Thoracic aorta (tissue), 2 donors: ENCODE data around the gene PHF12. TPM values are rescaled to one million over a fixed set of nuclear protein-coding genes. Genes with fewer than 3 reads are reported as not detected.

Source experiments
- ATAC-seq: fragments of 150-250 bp; one replicate; pipeline ENCODE4 v1.8.0; 2017; ENCODE audit warnings: low read depth; ENCODE audit not compliant: insufficient number of reproducible peaks, low FRiP score
- DNase-seq: peaks from one replicate; pipeline ENCODE4 v3.0.0-alpha.2; 2020; ENCODE audit warnings: low spot score
- H3K27ac ChIP-seq, 2 donors: fragments of 200-600 bp; sonication (generic); 1 replicate in 1 of 2; 2 replicates in 1 of 2; pipeline ENCODE4 v1.5.1; 2016; ENCODE audit warnings: mild to moderate bottlenecking in 2 of 2, moderate library complexity in 2 of 2
- H3K27me3 ChIP-seq: fragments of 200-600 bp; sonication (generic); replicated peaks from 2 replicates; pipeline ENCODE4 v1.6.0; 2016; ENCODE audit warnings: mild to moderate bottlenecking; ENCODE audit not compliant: insufficient read depth
- H3K36me3 ChIP-seq: fragments of 200-600 bp; sonication (generic); one replicate; pipeline ENCODE4 v1.5.1; 2016
- H3K4me1 ChIP-seq, 2 donors: fragments of 200-600 bp; sonication (generic); 1 replicate in 1 of 2; 2 replicates in 1 of 2; pipeline versions ENCODE4 v1.5.1 to v1.6.0; 2016; ENCODE audit warnings: low read depth in 2 of 2, mild to moderate bottlenecking in 1 of 2; ENCODE audit not compliant: control insufficient read depth in 1 of 2
- H3K4me3 ChIP-seq: fragments of 200-600 bp; sonication (generic); 2 replicates; pipeline ENCODE4 v1.5.1; 2016; ENCODE audit warnings: mild to moderate bottlenecking
- H3K9me3 ChIP-seq: fragments of 200-600 bp; sonication (generic); 2 replicates; pipeline ENCODE4 v1.5.1; 2016
- CTCF ChIP-seq: fragments of 200-600 bp; sonication (generic); IDR thresholded peaks from one replicate; pipeline ENCODE4 v1.5.1; 2019; ENCODE audit warnings: antibody characterized with exemption
- total RNA-seq, 2 donors: library from RNA; depleted of rRNA; stranded (reverse); fragments of >200 nt; gene quantifications; one replicate each; pipeline versions ENCODE4 v1.1.0 to v1.2.3, GENCODE V29; 2016

Gene PHF12
- total RNA-seq, 2 donors from 2014 or later, result 46.4 to 99.4 TPM

- no peak for DNase-seq
- peak; percentile 51 for ATAC-seq
- no peak for TF ChIP-seq CTCF
- H3K4me3 ChIP-seq, result no peak overlapping the region
- no peaks in the 10 kb centered on the region for H3K36me3 ChIP-seq
- peak overlapping the region in 1 of 2 donors; percentile 22 for H3K27ac ChIP-seq
- H3K27me3 ChIP-seq, result no peaks in the 10 kb centered on the region
- H3K9me3 ChIP-seq, result no peaks in the 10 kb centered on the region
- H3K4me1 ChIP-seq, result no peaks in the 10 kb centered on the region
These were observed 30.9 kb upstream of the PHF12 start for GRCh38 chr17:28982131-28982793.

GRCh38 chr17:28978356-28978964 lies 27.1 kb upstream of the PHF12 start:
- ATAC-seq (no peak), DNase-seq (no peak)
- Histone ChIP-seq H3K36me3 (no peaks in the 10 kb centered on the region), H3K4me3 (no peak overlapping the region), H3K4me1 (no peaks in the 10 kb centered on the region), H3K27me3 (no peaks in the 10 kb centered on the region), H3K27ac (no peak overlapping the region), H3K9me3 (no peaks in the 10 kb centered on the region)
- TF ChIP-seq CTCF, result no peak

- DNase-seq (no peak), ATAC-seq (no peak)
- H3K4me3 ChIP-seq, result no peak overlapping the region
- H3K36me3 ChIP-seq, result no peaks in the 10 kb centered on the region
- H3K27me3 ChIP-seq, result no peaks in the 10 kb centered on the region
- no peak for TF ChIP-seq CTCF
- no peaks in the 10 kb centered on the region for H3K4me1 ChIP-seq
- no peak overlapping the region for H3K27ac ChIP-seq
- no peaks in the 10 kb centered on the region for H3K9me3 ChIP-seq
These were observed 26.5 kb upstream of the PHF12 start for GRCh38 chr17:28977659-28978355.

- Histone ChIP-seq H3K4me1 (no peaks in the 10 kb centered on the region), H3K9me3 (no peaks in the 10 kb centered on the region), H3K4me3 (no peak overlapping the region), H3K36me3 (no peaks in the 10 kb centered on the region), H3K27ac (no peak overlapping the region), H3K27me3 (no peaks in the 10 kb centered on the region)
- no peak for TF ChIP-seq CTCF
- DNase-seq, result no peak
- no peak for ATAC-seq
These were observed 24.3 kb upstream of the PHF12 start for GRCh38 chr17:28975646-28976045.

- H3K4me3 ChIP-seq, result no peak overlapping the region
- H3K4me1 ChIP-seq, result no peaks in the 10 kb centered on the region
- no peaks in the 10 kb centered on the region for H3K36me3 ChIP-seq
- no peaks in the 10 kb centered on the region for H3K27me3 ChIP-seq
- H3K9me3 ChIP-seq, result no peaks in the 10 kb centered on the region
- DNase-seq (no peak), ATAC-seq (no peak)
- H3K27ac ChIP-seq, result no peak overlapping the region
- no peak for TF ChIP-seq CTCF
These were observed 23.7 kb upstream of the PHF12 start for GRCh38 chr17:28975031-28975430.
